ENCODE data around the gene CCDC187. TPM values are rescaled to one million over a fixed set of nuclear protein-coding genes. Genes with fewer than 3 reads are reported as not detected.
"Not testable (repeated sequence)": the region's sequence is repeated elsewhere in the genome, so short reads cannot be mapped to it uniquely, and the experiment has no call there.

Gene CCDC187
- total and polyA plus RNA-seq, 5 experiments from 2014 or later: not detected

DNA sequence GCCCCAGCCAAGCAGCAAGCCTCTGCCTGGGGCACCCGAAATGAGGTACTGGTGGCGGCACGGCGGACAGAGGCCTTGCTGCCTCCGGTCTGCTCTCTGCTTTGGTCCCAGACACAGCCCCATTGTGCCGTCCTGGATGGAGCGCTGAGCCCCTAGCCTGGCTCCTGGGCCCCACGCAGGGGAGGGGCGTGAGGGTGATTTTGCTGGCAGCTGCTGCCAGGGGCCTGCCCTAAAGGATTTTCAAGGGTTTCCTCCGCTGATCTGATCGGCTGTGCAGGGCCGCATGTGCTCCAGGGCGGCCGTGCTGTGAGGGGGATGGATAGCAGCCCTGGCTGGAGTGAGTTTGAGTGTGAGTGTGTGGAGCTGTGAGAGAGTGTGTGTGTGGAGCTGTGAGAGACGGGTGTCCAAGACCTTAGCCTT, 24.7 kb upstream of the CCDC187 start:
- H3K27ac Mint-ChIP-seq: peak overlapping the region in 6 of 10 donors; percentile 48 to 79 (median 68)
- DNase-seq (no peak), ATAC-seq (no peak)
- H3K9me3 Mint-ChIP-seq: no peaks in the 10 kb centered on the region
- H3K4me3 Mint-ChIP-seq: peak overlapping the region in 9 of 10 donors; percentile 37 to 84 (median 63)
- H3K27me3 Mint-ChIP-seq: peaks cover 0 to 2% (median 0%) of the 10 kb centered on the region in 5 donors
- peaks cover 2 to 9% (median 6%) of the 10 kb centered on the region in 4 donors for H3K4me1 Mint-ChIP-seq
- POLR2A ChIA-PET: no interaction called here
- H3K36me3 Mint-ChIP-seq: no peaks in the 10 kb centered on the region

DNA sequence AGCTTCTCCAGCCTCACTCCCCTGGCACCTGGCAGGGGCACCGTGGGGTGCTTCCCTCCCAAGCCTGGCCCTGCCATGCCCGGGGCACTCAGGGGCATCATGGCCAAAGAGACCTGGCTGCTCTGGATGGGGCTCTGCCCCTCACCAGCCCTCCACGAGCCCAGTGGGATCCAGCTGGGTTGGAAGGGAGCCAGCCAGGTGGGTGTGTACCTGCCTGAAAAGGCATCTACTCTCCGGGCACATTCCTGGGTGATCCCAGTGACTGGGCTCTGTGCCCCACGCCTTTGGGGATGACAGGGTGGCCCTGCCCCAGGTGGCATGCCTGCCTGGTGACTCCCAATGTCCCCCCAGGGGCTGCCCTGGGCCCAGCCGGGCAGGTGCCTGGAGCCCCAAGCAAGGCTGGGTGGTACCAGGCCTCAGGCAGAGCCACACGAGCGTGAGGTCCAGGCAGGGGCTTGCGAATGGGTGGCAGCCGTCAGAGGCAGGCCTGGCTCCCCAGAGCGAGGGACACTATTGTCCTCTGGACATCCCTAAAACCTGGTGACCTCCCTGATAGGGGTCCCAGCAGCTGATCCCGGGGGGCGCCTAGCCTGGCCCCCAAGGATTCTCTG, 24.2 kb upstream of the CCDC187 start:
- Mint-ChIP-seq H3K36me3 (no peaks in the 10 kb centered on the region), H3K4me3 (peak overlapping the region in 9 of 10 donors; percentile 15 to 84 (median 51)), H3K27me3 (peaks cover 0 to 2% (median 0%) of the 10 kb centered on the region in 5 donors), H3K9me3 (no peaks in the 10 kb centered on the region), H3K4me1 (peaks cover 2 to 14% (median 7%) of the 10 kb centered on the region in 4 donors), H3K27ac (peak overlapping the region in 2 of 10 donors; percentile 74 to 79)
- POLR2A ChIA-PET: no interaction called here
- DNase-seq: no peak
- ATAC-seq: peak in 1 of 2 donors; percentile 30

DNA sequence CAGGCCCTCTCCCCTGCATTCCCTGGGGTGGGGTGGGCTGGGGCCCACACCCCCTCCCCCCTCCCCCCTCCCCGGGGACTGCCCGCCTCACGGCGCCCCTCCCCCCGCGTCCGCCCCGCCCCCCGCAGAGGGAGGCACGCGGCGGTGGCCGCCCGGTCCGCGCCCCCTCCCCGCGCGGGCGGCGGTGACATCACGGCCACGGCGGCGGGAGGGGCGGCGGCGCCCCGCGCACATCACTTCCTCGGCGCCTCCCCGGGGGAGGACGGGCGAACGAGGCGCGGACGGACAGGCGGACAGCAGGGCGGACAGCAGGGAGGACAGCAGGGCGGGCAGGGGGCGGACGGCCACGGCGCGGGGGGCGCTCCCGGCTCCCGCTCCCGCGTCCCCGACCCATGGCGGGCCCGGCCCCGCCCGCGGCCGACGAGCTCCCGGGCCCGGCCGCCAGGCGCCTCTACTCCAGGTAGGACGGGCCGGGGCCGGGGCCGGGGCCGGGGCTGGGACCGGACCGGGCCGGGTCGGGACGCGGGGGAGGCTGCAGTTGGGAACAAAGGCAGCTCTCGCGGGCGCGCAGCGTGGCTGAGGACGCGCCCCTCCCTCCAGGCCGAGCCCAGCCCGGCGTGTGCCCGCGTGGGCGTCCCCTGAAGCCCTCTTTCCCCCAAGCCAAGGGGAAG, 23.5 kb upstream of the CCDC187 start, which contains the start of gene GPSM1:
Gene GPSM1, plus strand, starts transcription at position 236 of the 671 bp plus-strand sequence. Its CDS starts 157 bp downstream, at position 393.
- Mint-ChIP-seq H3K27me3 (peaks cover 0 to 2% (median 0%) of the 10 kb centered on the region in 5 donors), H3K4me1 (peaks cover 2 to 17% (median 7%) of the 10 kb centered on the region in 4 donors), H3K27ac (peak within 1 kb of the TSS in 4 of 10 donors; percentile 49 to 79 (median 62)), H3K4me3 (peak within 1 kb of the TSS; percentile 65 to 84 (median 71)), H3K9me3 (no peaks in the 10 kb centered on the region), H3K36me3 (no peaks in the 10 kb centered on the region)
- POLR2A ChIA-PET: no interaction called here
- ATAC-seq (peak; percentile 68 to 77), DNase-seq (peak in 8 of 10 donors; percentile 18 to 70 (median 38))

DNA sequence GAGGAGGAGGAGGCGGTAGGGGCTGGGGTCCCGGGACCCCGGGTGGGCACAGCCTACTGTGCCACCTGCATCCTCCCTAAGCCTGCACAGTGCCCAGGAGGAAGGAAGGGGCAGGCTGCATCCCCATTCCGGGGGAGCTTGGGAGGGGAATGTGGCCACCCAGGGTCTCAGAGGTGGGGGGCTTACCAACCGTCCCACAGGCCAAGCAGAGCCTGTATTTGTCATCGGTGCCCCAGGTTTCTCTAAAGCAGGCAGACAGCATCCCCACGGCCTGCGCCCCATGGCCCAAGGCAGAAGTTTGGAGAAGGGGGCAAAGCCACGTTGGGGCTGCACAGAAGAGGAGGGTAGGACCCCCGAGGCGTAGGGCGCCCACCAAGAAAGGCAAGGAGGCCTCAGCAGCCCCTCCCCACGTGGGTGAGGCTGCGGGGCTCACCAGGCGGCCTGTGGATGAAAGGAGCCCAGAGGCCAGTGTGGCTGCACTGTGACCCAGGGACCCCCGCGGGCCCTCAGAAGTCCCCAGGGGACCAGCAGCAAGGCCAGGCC, 22.9 kb upstream of the CCDC187 start:
- POLR2A ChIA-PET: interaction anchor here (2.3 kb wide), 1 partner anchor 37 kb away, joined by 7 read pairs; the partner anchor contains the start of gene DNLZ
- Mint-ChIP-seq H3K36me3 (no peaks in the 10 kb centered on the region), H3K9me3 (no peaks in the 10 kb centered on the region), H3K27me3 (peaks cover 0 to 2% (median 0%) of the 10 kb centered on the region in 5 donors), H3K4me1 (peaks cover 2 to 20% (median 7%) of the 10 kb centered on the region in 4 donors), H3K27ac (peak overlapping the region in 3 of 10 donors; percentile 49 to 65 (median 59)), H3K4me3 (peak overlapping the region; percentile 65 to 81 (median 70))
- DNase-seq (no peak), ATAC-seq (peak in 1 of 2 donors; percentile 19)

DNA sequence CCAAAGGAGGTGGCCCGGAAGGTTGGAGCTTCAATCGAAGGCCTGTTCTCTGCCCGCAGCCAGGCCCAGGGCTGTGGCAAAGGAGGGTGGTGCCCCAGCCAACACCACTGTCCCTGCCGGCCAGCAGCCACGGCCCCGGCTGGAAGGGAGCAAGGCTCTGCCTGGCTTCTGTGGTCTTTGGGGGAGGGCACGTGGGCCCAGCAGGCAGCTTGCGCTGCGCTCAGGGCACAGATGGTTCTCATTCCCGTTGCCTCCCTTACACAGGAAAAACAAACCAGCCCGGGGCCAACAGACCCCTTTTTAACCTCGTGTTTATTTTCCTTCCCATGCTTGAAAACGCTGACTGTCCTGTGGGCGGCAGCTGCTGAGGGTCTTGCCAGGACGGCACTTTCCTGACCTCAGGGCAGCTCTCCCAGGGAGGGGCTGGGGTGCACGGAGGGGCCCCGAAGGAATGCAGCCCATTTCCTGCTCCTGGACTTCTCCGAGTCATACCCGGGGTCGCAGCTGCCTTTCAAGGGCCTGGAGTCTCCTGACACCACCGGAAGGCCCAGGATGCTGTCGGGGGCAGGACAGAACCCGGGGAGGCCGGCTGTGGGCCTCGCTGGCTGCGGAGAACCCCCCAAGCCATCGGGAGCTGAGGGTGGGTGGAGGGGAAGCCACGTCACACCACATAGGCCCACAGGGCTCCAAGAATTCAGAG, 22.3 kb upstream of the CCDC187 start:
- Mint-ChIP-seq H3K4me1 (peaks cover 2 to 20% (median 7%) of the 10 kb centered on the region in 4 donors), H3K9me3 (no peaks in the 10 kb centered on the region), H3K36me3 (no peaks in the 10 kb centered on the region), H3K27me3 (peaks cover 0 to 2% (median 0%) of the 10 kb centered on the region in 5 donors), H3K4me3 (peak overlapping the region in 7 of 10 donors; percentile 11 to 80 (median 70)), H3K27ac (peak overlapping the region in 1 of 10 donors; percentile 40)
- POLR2A ChIA-PET: interaction anchor here (2.3 kb wide), 1 partner anchor 37 kb away, joined by 7 read pairs; the partner anchor contains the start of gene DNLZ
- DNase-seq (no peak), ATAC-seq (no peak)

DNA sequence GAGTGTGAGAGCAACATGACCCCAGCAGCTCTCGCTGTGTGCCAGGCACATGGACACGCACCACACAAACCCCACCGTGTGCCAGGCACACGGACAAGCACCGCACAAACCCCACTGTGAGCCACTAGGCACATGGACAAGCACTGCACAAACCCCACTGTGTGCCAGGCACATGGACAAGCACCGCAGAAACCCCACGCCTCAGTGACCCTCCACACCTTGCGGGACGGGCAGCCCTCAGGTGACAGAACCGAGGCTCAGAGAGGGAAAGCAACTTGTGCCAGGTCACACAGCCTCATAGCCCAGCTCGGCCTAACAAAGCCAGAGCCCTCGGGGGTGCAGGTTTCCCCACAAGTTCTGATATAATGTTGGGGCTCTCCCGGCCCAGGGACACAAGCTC, 21.5 kb upstream of the CCDC187 start:
- Mint-ChIP-seq H3K36me3 (no peaks in the 10 kb centered on the region), H3K4me1 (peaks cover 2 to 20% (median 7%) of the 10 kb centered on the region in 4 donors), H3K27ac (peak overlapping the region in 1 of 10 donors; percentile 40), H3K9me3 (no peaks in the 10 kb centered on the region), H3K27me3 (peaks cover 0 to 2% (median 0%) of the 10 kb centered on the region in 5 donors), H3K4me3 (peak overlapping the region in 3 of 10 donors; percentile 1 to 41 (median 10))
- DNase-seq (no peak), ATAC-seq (no peak)
- POLR2A ChIA-PET: interaction anchor here (2.3 kb wide), 1 partner anchor 38 kb away, joined by 7 read pairs; the partner anchor contains the start of gene DNLZ

DNA sequence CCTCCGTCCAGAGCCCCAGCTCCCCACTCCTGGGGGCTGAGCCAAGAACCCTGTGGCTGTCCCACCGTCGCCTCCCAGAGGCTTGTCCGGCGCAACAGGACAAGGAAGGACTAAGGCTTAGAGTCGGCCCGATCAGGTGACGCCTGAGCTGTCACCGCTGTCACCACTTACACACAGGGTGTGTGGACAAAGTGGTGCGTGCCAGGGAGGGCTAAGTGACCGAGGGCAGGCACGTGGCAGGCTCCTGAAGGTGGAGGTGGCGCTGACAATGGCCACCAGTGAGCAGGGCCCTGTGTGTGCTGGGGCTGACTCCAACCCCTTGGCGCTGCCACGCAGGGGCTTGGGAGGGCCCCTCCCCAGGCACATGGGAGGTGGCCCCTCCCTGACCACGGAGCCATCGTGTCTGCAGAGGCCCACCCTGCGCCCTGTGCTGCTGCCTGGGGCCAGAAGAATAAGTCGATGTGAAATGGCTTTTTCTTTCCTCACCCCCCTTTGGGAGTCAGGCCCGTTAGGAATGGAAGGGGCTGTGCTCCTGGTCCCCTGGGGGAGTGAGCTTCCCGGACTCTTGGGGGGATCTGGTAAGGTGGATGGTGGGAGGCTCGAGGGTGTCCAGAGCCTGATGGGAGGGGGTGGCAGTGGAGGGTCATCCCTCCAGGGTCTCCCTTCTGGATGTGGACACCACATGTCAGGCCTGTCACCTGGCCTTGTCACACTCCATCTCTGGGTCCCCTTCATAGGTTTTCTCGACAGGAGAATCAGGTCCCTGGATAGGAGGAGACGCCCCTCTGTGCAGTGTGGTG, 20.8 kb upstream of the CCDC187 start:
- ATAC-seq: no peak
- Mint-ChIP-seq H3K27ac (peak overlapping the region in 1 of 10 donors; percentile 15), H3K27me3 (peaks cover 0 to 2% (median 0%) of the 10 kb centered on the region in 5 donors), H3K9me3 (no peaks in the 10 kb centered on the region), H3K4me3 (peak overlapping the region in 1 of 10 donors; percentile 1), H3K4me1 (peaks cover 2 to 20% (median 7%) of the 10 kb centered on the region in 4 donors), H3K36me3 (no peaks in the 10 kb centered on the region)
- no peak for DNase-seq
- POLR2A ChIA-PET: interaction anchor here (2.3 kb wide), 1 partner anchor 39 kb away, joined by 7 read pairs; the partner anchor contains the start of gene DNLZ

DNA sequence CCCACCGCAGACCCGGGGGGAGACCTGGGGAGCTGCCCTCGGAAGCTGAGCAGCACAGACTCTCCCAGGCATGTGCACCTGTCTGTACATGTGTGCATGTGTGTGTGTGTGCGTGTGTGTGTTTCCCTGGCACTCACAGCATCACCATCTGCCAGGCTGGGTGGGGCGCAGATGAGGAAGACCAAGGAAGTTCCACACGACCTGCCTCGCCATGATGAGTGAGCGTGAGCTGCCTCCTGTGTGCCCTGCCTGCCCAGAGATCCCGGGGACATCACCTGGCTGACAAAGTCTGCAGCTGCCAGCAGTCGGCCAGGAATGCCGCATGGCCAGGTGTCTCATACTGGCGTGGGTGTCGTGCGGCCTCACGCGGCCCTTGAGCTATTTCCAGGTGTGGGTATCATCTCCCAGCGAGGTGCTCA, 19.5 kb upstream of the CCDC187 start:
- Mint-ChIP-seq H3K36me3 (no peaks in the 10 kb centered on the region), H3K27me3 (no peaks in the 10 kb centered on the region), H3K27ac (no peak overlapping the region), H3K9me3 (no peaks in the 10 kb centered on the region), H3K4me1 (peaks cover 0 to 15% (median 3%) of the 10 kb centered on the region in 4 donors), H3K4me3 (no peak overlapping the region)
- DNase-seq (no peak), ATAC-seq (peak in 1 of 2 donors; percentile 17)
- POLR2A ChIA-PET: no interaction called here

DNA sequence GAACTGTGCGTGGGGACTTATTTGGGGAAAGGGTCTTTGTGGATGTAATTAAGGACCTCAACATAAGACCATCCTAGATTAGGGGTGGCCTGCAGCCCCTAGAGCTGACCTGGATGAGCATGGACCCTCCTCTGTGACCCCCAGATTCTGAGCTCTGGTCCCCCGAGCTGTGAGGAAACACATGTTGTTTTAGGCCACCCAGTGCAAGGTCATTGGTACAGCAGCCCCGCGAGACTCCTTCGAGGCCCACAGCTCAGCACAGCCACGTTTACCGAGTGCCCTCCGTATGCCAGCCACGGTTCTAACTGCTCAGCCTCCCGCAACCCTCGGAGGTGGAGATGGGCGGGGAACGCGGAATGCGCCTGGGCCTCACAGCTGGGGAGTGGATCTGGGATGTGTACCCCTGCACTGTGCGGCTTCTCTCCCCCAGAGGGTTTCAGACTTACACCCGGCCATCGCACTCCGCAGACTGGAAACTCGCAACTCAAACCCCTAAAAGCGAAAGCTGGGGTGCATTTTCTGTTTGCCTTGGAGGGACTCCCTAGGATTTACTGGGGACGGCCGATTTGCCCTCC, 18.9 kb upstream of the CCDC187 start:
- H3K36me3 Mint-ChIP-seq: no peaks in the 10 kb centered on the region
- H3K4me1 Mint-ChIP-seq: peaks cover 0 to 15% (median 3%) of the 10 kb centered on the region in 4 donors
- ATAC-seq (no peak), DNase-seq (no peak)
- no peak overlapping the region for H3K27ac Mint-ChIP-seq
- no peaks in the 10 kb centered on the region for H3K27me3 Mint-ChIP-seq
- H3K9me3 Mint-ChIP-seq: no peaks in the 10 kb centered on the region
- POLR2A ChIA-PET: no interaction called here
- H3K4me3 Mint-ChIP-seq: peak overlapping the region in 1 of 10 donors; percentile 20

DNA sequence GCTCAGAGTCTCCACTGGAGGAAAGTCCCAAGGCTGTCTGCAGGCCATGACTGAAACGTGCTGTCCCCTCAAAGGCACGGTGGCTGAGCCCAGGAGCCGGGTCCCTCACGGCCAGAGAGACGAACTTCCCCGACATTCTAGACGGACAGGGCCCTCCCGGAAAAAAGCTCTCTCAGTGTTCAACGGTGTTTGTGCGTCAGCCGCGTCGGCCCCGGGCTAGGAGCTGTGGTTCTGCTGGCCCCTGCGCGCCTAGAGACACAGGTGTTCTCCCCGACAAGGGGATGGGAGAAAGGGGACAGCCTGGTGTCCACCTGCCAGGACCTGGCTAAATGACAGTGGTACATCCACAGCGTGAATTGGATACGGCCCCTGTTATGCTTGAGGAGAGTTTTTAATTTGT, 17.7 kb upstream of the CCDC187 start:
- POLR2A ChIA-PET: no interaction called here
- H3K4me1 Mint-ChIP-seq: peaks cover 0 to 13% (median 5%) of the 10 kb centered on the region in 4 donors
- H3K27me3 Mint-ChIP-seq: no peaks in the 10 kb centered on the region
- no peak overlapping the region for H3K4me3 Mint-ChIP-seq
- peaks cover 0 to under 1% (median 0%) of the 10 kb centered on the region in 9 donors for H3K9me3 Mint-ChIP-seq
- ATAC-seq (no peak), DNase-seq (no peak)
- no peaks in the 10 kb centered on the region for H3K36me3 Mint-ChIP-seq
- H3K27ac Mint-ChIP-seq: no peak overlapping the region

DNA sequence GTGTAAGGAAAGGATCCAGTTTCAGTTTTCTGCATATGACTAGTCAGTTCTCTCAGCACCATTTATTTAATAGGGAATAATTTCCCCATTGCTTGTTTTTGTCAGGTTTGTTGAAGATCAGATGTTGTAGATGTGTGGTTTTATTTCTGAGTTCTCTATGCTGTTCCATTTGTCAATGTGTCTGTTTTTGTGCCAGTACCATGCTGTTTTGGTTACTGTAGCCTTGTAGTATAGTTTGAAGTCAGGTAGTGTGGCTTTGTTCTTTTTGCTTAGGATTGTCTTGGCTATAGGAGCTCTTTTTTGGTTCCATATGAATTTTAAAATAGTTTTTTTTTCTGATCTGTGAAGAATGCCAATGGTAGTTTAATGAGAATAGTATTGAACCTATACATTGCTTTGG, 17.1 kb upstream of the CCDC187 start:
- H3K4me1 Mint-ChIP-seq: peaks cover 0 to 15% (median 6%) of the 10 kb centered on the region in 4 donors
- ATAC-seq, H3K27ac Mint-ChIP-seq, POLR2A ChIA-PET, H3K4me3 Mint-ChIP-seq, H3K36me3 Mint-ChIP-seq, H3K9me3 Mint-ChIP-seq, DNase-seq, H3K27me3 Mint-ChIP-seq: not testable (repeated sequence)

Measured in naive thymus-derived CD8-positive, alpha-beta T cell (primary cell).